ENCODE data around the gene SERPINF2. TPM values are rescaled to one million over a fixed set of nuclear protein-coding genes. Genes with fewer than 3 reads are reported as not detected.

SERPINF2 gene
- total RNA-seq, 1 donor from 2014 or later, result 20.6 TPM

DNA sequence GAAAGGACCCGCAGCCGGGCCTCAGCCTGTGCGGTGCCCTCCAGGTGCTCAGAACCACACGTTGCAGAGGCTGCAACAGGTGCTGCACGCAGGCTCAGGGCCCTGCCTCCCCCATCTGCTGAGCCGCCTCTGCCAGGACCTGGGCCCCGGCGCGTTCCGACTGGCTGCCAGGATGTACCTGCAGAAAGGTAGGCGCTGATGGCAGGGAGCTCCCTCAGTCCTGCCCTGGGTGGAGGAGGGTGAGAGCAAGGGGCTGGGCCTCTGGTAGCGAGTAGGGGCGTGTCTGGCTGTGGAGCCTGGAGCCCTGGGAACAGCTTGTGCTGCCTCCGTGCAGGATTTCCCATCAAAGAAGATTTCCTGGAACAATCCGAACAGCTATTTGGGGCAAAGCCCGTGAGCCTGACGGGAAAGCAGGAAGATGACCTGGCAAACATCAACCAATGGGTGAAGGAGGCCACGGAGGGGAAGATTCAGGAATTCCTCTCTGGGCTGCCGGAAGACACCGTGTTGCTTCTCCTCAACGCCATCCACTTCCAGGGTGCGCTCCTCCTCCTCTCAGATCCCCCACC, 4.4 kb downstream of the SERPINF2 start:
- Histone ChIP-seq H3K36me3 (no peaks in the 10 kb centered on the region), H3K4me3 (no peak overlapping the region), H3K4me1 (no peaks in the 10 kb centered on the region), H3K9me3 (no peaks in the 10 kb centered on the region), H3K27me3 (no peaks in the 10 kb centered on the region), H3K27ac (peak overlapping the region in 1 of 2 donors; percentile 59)
- TF ChIP-seq, protein P1, sequence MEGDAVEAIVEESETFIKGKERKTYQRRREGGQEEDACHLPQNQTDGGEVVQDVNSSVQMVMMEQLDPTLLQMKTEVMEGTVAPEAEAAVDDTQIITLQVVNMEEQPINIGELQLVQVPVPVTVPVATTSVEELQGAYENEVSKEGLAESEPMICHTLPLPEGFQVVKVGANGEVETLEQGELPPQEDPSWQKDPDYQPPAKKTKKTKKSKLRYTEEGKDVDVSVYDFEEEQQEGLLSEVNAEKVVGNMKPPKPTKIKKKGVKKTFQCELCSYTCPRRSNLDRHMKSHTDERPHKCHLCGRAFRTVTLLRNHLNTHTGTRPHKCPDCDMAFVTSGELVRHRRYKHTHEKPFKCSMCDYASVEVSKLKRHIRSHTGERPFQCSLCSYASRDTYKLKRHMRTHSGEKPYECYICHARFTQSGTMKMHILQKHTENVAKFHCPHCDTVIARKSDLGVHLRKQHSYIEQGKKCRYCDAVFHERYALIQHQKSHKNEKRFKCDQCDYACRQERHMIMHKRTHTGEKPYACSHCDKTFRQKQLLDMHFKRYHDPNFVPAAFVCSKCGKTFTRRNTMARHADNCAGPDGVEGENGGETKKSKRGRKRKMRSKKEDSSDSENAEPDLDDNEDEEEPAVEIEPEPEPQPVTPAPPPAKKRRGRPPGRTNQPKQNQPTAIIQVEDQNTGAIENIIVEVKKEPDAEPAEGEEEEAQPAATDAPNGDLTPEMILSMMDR (IDR thresholded peaks at IDR 0.05), result no peak
- intact Hi-C loops (cut with DNase I), result no loop called here
- no peak for DNase-seq (ENCODE audit: low spot score in 2 of 2)

DNA sequence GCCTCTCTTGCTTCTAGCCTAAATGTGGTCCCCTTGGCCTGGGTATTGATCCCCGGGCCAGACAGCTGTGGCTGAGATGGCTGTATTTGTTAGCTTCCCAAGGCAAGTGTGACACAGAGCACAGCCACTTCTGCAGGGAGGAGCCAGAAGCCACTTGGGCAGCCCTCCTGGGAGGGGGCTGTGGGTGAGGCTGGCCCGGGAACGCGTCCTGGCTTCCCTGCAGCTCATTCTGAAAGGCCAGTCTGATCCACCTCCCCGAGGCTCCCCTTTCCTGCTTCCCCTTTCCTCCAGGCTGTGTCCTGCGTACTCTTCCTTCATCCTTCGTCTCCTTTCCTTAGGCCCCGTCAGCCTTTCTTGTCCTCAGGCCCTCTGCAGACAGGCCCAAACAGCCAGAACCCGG, 8.0 kb downstream of the SERPINF2 start:
- H3K4me1 ChIP-seq, result no peaks in the 10 kb centered on the region

DNA sequence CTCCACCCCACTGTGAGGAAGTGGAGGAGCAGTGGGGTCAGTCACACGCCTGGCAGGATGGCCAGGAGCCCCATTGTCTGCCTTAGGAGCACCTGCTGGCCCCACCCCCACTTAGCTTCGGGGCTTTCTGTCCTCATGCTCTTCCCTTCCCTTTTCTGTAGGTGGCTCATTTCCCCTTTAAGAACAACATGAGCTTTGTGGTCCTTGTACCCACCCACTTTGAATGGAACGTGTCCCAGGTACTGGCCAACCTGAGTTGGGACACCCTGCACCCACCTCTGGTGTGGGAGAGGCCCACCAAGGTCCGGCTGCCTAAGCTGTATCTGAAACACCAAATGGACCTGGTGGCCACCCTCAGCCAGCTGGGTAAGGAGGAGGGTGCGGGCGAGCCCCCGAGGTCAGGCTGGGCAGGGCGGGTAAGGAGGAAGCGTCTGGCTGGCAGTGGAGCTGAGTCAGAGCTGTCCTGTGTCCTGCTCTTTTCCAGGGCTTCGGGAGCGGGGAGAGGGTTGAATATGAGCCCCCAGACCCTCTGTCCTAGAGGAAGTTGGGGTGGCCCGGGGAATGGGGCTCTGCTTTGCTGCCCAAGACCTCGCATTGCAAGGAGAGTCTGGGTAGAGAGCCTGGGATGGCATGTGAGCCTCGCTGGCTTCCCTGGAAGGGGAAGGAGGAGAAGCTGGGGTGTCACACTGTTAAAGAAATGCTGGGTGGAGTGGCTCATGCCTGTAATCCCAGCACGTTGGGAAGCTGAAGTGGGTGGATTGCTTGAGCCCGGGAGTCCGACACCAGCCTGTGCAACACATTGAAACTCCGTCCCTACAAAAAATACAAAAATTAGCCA, 10.0 kb downstream of the SERPINF2 start:
- Histone ChIP-seq H3K9me3 (no peaks in the 10 kb centered on the region), H3K4me1 (no peaks in the 10 kb centered on the region), H3K36me3 (no peaks in the 10 kb centered on the region), H3K4me3 (peak overlapping the region in 1 of 2 donors; percentile 11), H3K27ac (peak overlapping the region; percentile 5 to 11), H3K27me3 (no peaks in the 10 kb centered on the region)
- intact Hi-C loops (cut with DNase I), result no loop called here
- TF ChIP-seq, protein P1 (IDR thresholded peaks at IDR 0.05), result no peak
- no peak for DNase-seq (ENCODE audit: low spot score in 2 of 2)

More for the DNA sequence above, 8.0 kb downstream of the SERPINF2 start:
- no peak overlapping the region for H3K4me3 ChIP-seq
- intact Hi-C loops (cut with DNase I), result no loop called here
- no peaks in the 10 kb centered on the region for H3K27me3 ChIP-seq
- H3K27ac ChIP-seq, result no peak overlapping the region
- TF ChIP-seq, protein P1 (IDR thresholded peaks at IDR 0.05), result no peak
- H3K9me3 ChIP-seq, result no peaks in the 10 kb centered on the region
- DNase-seq (ENCODE audit: low spot score in 2 of 2), result no peak
- no peaks in the 10 kb centered on the region for H3K36me3 ChIP-seq

DNA sequence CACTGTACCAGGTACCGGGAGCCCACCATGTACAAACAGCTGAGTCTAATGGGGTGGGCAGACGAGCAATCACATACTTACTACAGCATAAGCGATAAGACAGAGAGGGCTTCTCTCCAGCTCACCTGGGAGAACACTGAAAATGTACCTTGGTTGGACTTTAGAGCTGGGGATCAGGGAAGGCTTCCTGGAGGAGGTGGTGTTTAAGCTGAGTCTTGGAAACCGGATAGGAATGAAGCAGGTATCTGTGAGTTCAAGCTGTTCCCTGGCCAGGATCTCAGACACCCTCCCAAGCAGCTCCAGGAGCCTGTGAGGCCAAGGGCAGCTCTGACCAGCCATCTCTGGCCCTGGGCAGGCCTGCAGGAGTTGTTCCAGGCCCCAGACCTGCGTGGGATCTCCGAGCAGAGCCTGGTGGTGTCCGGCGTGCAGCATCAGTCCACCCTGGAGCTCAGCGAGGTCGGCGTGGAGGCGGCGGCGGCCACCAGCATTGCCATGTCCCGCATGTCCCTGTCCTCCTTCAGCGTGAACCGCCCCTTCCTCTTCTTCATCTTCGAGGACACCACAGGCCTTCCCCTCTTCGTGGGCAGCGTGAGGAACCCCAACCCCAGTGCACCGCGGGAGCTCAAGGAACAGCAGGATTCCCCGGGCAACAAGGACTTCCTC, 11.2 kb downstream of the SERPINF2 start:
- no peak for DNase-seq (ENCODE audit: low spot score in 2 of 2)
- Histone ChIP-seq H3K36me3 (no peaks in the 10 kb centered on the region), H3K4me3 (no peak overlapping the region)

DNA sequence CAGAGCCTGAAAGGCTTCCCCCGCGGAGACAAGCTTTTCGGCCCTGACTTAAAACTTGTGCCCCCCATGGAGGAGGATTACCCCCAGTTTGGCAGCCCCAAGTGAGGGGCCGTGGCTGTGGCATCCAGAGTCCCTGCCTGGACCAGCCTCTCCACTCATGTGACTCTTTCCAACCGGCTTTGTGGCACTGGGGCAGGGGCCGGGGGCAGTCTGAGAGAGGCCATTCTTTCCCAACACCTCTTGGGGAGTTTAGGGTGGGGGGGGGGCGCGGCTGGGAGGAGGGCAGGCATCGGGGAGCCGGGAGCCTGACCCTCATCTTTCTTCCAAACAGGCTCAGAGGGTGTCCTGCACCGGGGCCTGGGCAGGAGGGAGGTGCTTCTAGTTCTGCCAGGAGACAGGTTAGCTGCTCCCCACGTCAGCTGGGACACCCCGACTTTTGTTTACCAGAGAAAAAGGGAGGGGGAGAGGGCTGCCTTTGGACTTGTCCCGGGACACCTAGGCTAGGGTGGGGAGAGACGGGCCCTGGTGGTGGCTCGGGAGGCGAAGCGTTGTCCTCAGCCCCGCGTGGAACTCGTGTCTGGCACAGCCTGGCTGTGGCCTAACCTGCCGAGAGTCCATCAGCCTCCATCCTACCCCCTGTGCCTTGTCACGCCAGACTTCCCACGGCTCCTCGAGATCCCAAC, 11.9 kb downstream of the SERPINF2 start:
- Histone ChIP-seq H3K4me3 (no peak overlapping the region), H3K9me3 (no peaks in the 10 kb centered on the region), H3K4me1 (no peaks in the 10 kb centered on the region), H3K27ac (no peak overlapping the region), H3K27me3 (no peaks in the 10 kb centered on the region), H3K36me3 (no peaks in the 10 kb centered on the region)
- TF ChIP-seq, protein P1 (IDR thresholded peaks at IDR 0.05), result no peak
- no peak for DNase-seq (ENCODE audit: low spot score in 2 of 2)
- intact Hi-C loops (cut with DNase I), result no loop called here

More for the DNA sequence above, 11.2 kb downstream of the SERPINF2 start:
- intact Hi-C loops (cut with DNase I), result no loop called here
- Histone ChIP-seq H3K27me3 (no peaks in the 10 kb centered on the region), H3K4me1 (no peaks in the 10 kb centered on the region), H3K27ac (no peak overlapping the region), H3K9me3 (no peaks in the 10 kb centered on the region)
- TF ChIP-seq, protein P1 (IDR thresholded peaks at IDR 0.05), result no peak

All from ascending aorta (tissue), 2 donors.